SK-N-SH treated with all-trans-retinoic acid at 6 μM for 48 hours (cell line): ENCODE data around the gene BCR.

Experiments used
- ATAC-seq: fragments of 200-7000 bp; cut with Tn5 transposase; 3 replicates; pipeline ENCODE4 v1.9.1; 2020; ENCODE audit warnings: mild to moderate bottlenecking, moderate library complexity
- ARNTL ChIP-seq: fragments of 450-650 bp; formaldehyde crosslinking; IDR thresholded peaks from 2 replicates; pipeline ENCODE4 v1.5.0; 2020; ENCODE audit warnings: low read depth, mild to moderate bottlenecking, moderate library complexity, borderline replicate concordance
- BACH2 ChIP-seq: fragments of 250-450 bp; sonication (Bioruptor Pico); IDR thresholded peaks from 2 replicates; pipeline ENCODE4 v1.9.0; 2021; ENCODE audit warnings: mild to moderate bottlenecking, borderline replicate concordance
- CSDC2 ChIP-seq: fragments of 250-450 bp; sonication (Bioruptor Pico); IDR thresholded peaks from 2 replicates; pipeline ENCODE4 v1.5.0; 2020; ENCODE audit warnings: mild to moderate bottlenecking, moderate library complexity
- CSRNP3 ChIP-seq: fragments of 250-450 bp; sonication (Bioruptor Pico); IDR thresholded peaks from 2 replicates; pipeline ENCODE4 v1.5.1; 2021; ENCODE audit warnings: mild to moderate bottlenecking, moderate library complexity
- ESRRG ChIP-seq: fragments of 250-450 bp; sonication (Bioruptor Pico); IDR thresholded peaks from 2 replicates; pipeline ENCODE4 v1.6.1; 2021; ENCODE audit warnings: mild to moderate bottlenecking
- GLIS3 ChIP-seq: fragments of 250-450 bp; sonication (Bioruptor Pico); IDR thresholded peaks from 2 replicates; pipeline ENCODE4 v1.5.0; 2020; ENCODE audit warnings: mild to moderate bottlenecking, moderate library complexity
- ISL1 ChIP-seq: fragments of 250-450 bp; sonication (Bioruptor Pico); IDR thresholded peaks from 2 replicates; pipeline ENCODE4 v2.1.2; 2022; ENCODE audit warnings: mild to moderate bottlenecking, moderate library complexity
- OSR1 ChIP-seq: fragments of 250-450 bp; sonication (Bioruptor Pico); IDR thresholded peaks from 2 replicates; pipeline ENCODE4 v1.8.0; 2022; ENCODE audit warnings: moderate library complexity, mild to moderate bottlenecking, inconsistent platforms
- PATZ1 ChIP-seq: fragments of 250-450 bp; sonication (Bioruptor Pico); IDR thresholded peaks from 2 replicates; pipeline ENCODE4 v1.8.0; 2020; ENCODE audit warnings: mild to moderate bottlenecking, moderate library complexity, borderline replicate concordance
- PPARA ChIP-seq: fragments of 250-450 bp; sonication (Bioruptor Pico); IDR thresholded peaks from 2 replicates; pipeline ENCODE4 v1.5.0; 2020; ENCODE audit warnings: mild to moderate bottlenecking, borderline replicate concordance
- RARB ChIP-seq: fragments of 250-450 bp; sonication (Bioruptor Pico); IDR thresholded peaks from 2 replicates; pipeline ENCODE4 v1.8.0; 2021; ENCODE audit warnings: mild to moderate bottlenecking, moderate library complexity
- SNAI2 ChIP-seq: fragments of 250-450 bp; sonication (Bioruptor Pico); IDR thresholded peaks from 2 replicates; pipeline ENCODE4 v1.5.0; 2020; ENCODE audit warnings: mild to moderate bottlenecking, moderate library complexity
- TCF4 ChIP-seq: fragments of 250-450 bp; sonication (Bioruptor Pico); IDR thresholded peaks from 2 replicates; pipeline ENCODE4 v1.8.0; 2021; ENCODE audit warnings: mild to moderate bottlenecking, moderate library complexity, borderline replicate concordance
- TOX ChIP-seq: fragments of 250-450 bp; sonication (Bioruptor Pico); IDR thresholded peaks from 2 replicates; pipeline ENCODE4 v1.8.0; 2021; ENCODE audit warnings: mild to moderate bottlenecking, moderate library complexity, borderline replicate concordance
- TSHZ2 ChIP-seq: fragments of 250-450 bp; sonication (Bioruptor Pico); IDR thresholded peaks from 2 replicates; pipeline ENCODE4 v1.5.0; 2020; ENCODE audit warnings: mild to moderate bottlenecking, moderate library complexity
- ZC3H10 ChIP-seq: fragments of 250-450 bp; sonication (Bioruptor Pico); IDR thresholded peaks from 2 replicates; pipeline ENCODE4 v1.5.1; 2021; ENCODE audit warnings: mild to moderate bottlenecking, moderate library complexity
- ZFP3 ChIP-seq: fragments of 250-450 bp; sonication (Bioruptor Pico); IDR thresholded peaks from 2 replicates; pipeline ENCODE4 v1.5.0; 2020; ENCODE audit warnings: mild to moderate bottlenecking, moderate library complexity
- ZFP30 ChIP-seq: fragments of 450-650 bp; formaldehyde crosslinking; IDR thresholded peaks from 2 replicates; pipeline ENCODE4 v1.5.0; 2022; ENCODE audit warnings: mild to moderate bottlenecking, moderate library complexity
- ZNF565 ChIP-seq: fragments of 450-650 bp; formaldehyde crosslinking; conservative IDR thresholded peaks from 2 replicates; pipeline ENCODE4 v1.5.0; 2020; ENCODE audit warnings: low read depth, mild to moderate bottlenecking, moderate library complexity
- ZNF70 ChIP-seq: fragments of 450-650 bp; formaldehyde crosslinking; IDR thresholded peaks from 2 replicates; pipeline ENCODE4 v1.5.0; 2020; ENCODE audit warnings: mild to moderate bottlenecking, moderate library complexity
- ZNF8 ChIP-seq: fragments of 450-650 bp; formaldehyde crosslinking; IDR thresholded peaks from 2 replicates; pipeline ENCODE4 v1.5.0; 2020; ENCODE audit warnings: mild to moderate bottlenecking, moderate library complexity

The BCR gene

GRCh38 chr22:23251445-23252093 is 71.3 kb downstream of the BCR start:
- no peak for ATAC-seq
- TF ChIP-seq PATZ1 (no peak), ZC3H10 (CRISPR knock-in tag) (no peak), ZNF565 (no peak), CSDC2 (CRISPR knock-in tag) (no peak), ARNTL (no peak), ZFP30 (CRISPR knock-in tag) (no peak), CSRNP3 (CRISPR knock-in tag) (no peak), ZNF70 (no peak), TSHZ2 (CRISPR knock-in tag) (no peak), ZNF8 (no peak), ZFP3 (no peak), SNAI2 (CRISPR knock-in tag) (no peak), GLIS3 (CRISPR knock-in tag) (no peak), PPARA (no peak)

GRCh38 chr22:23253475-23254055 is 73.3 kb downstream of the BCR start:
- TF ChIP-seq CSRNP3 (CRISPR knock-in tag) = no peak
- ATAC-seq = no peak

GRCh38 chr22:23255506-23256170 is 75.3 kb downstream of the BCR start:
- TF ChIP-seq ARNTL (no peak), ZNF8 (no peak), BACH2 (CRISPR knock-in tag) (no peak), ZFP30 (CRISPR knock-in tag) (no peak), GLIS3 (CRISPR knock-in tag) (no peak), CSRNP3 (CRISPR knock-in tag) (no peak), SNAI2 (CRISPR knock-in tag) (no peak), TOX (CRISPR knock-in tag) (no peak), ESRRG (CRISPR knock-in tag) (no peak), TCF4 (CRISPR knock-in tag) (no peak), TSHZ2 (CRISPR knock-in tag) (no peak), ISL1 (no peak), ZFP3 (no peak), ZNF70 (no peak), OSR1 (CRISPR knock-in tag) (no peak), RARB (CRISPR knock-in tag) (no peak)
- ATAC-seq = no peak
